Hepatocyte (in vitro differentiated cells): Measurements from ENCODE around the gene CATSPER4. TPM values are rescaled to one million over a fixed set of nuclear protein-coding genes. Genes with fewer than 3 reads are reported as not detected.

ENCODE experiments used
- DNase-seq: peaks from one replicate; pipeline ENCODE4 v3.0.0-alpha.2; 2016; ENCODE audit warnings: low spot score
- H2AFZ ChIP-seq: fragments of 200-600 bp; sonication (generic); 2 replicates; pipeline ENCODE4 v1.6.0; 2016; ENCODE audit warnings: antibody characterized with exemption, mild to moderate bottlenecking
- H3K27ac ChIP-seq: fragments of 200-600 bp; sonication (generic); 2 replicates; pipeline ENCODE4 v1.5.1; 2016; ENCODE audit warnings: mild to moderate bottlenecking
- H3K27me3 ChIP-seq: fragments of 200-600 bp; sonication (generic); 2 replicates; pipeline ENCODE4 v1.6.1; 2016
- H3K36me3 ChIP-seq: fragments of 200-600 bp; sonication (generic); replicated peaks from 2 replicates; pipeline ENCODE4 v1.5.1; 2016; ENCODE audit warnings: low read depth; ENCODE audit not compliant: insufficient read depth
- H3K4me1 ChIP-seq: fragments of 200-600 bp; sonication (generic); 2 replicates; pipeline ENCODE4 v1.5.1; 2016; ENCODE audit warnings: mild to moderate bottlenecking, moderate library complexity; ENCODE audit not compliant: insufficient read depth
- H3K4me2 ChIP-seq: fragments of 200-600 bp; sonication (generic); 2 replicates; pipeline ENCODE4 v1.6.0; 2016
- H3K4me3 ChIP-seq: fragments of 200-600 bp; sonication (generic); 2 replicates; pipeline ENCODE4 v1.5.1; 2016; ENCODE audit warnings: mild to moderate bottlenecking
- H3K79me2 ChIP-seq: fragments of 200-600 bp; sonication (generic); 2 replicates; pipeline ENCODE4 v1.6.0; 2017; ENCODE audit warnings: mild to moderate bottlenecking
- H3K9me2 ChIP-seq: fragments of 200-600 bp; sonication (generic); replicated peaks from 2 replicates; pipeline ENCODE4 v1.6.0; 2017; ENCODE audit warnings: mild to moderate bottlenecking; ENCODE audit not compliant: insufficient read depth
- H3K9me3 ChIP-seq: fragments of 200-600 bp; sonication (generic); 2 replicates; pipeline ENCODE4 v1.5.1; 2016; ENCODE audit warnings: low read depth, mild to moderate bottlenecking
- H4K20me1 ChIP-seq: fragments of 200-600 bp; sonication (generic); 2 replicates; pipeline ENCODE4 v1.6.0; 2016; ENCODE audit warnings: mild to moderate bottlenecking; ENCODE audit not compliant: insufficient read depth, poor library complexity, severe bottlenecking
- EZH2 ChIP-seq: fragments of 200-600 bp; sonication (generic); IDR thresholded peaks from 2 replicates; pipeline ENCODE4 v1.6.1; 2016; ENCODE audit warnings: antibody characterized with exemption, mild to moderate bottlenecking, borderline replicate concordance
- EZH2phosphoT487 ChIP-seq: fragments of 200-600 bp; sonication (generic); IDR thresholded peaks from one replicate; pipeline ENCODE4 v1.6.1; 2018; ENCODE audit warnings: antibody characterized with exemption, mild to moderate bottlenecking, low read depth, moderate library complexity; ENCODE audit not compliant: unreplicated experiment, severe bottlenecking
- WGBS: methylation state at CpG from one replicate; pipeline ENCODE4 v1.1.6; 2016; ENCODE audit warnings: low lambda C conversion rate; ENCODE audit errors: missing lambda C conversion rate; 5-methylcytosine and 5-hydroxymethylcytosine counted together
- polyA plus RNA-seq: library from polyadenylated mRNA; unstranded; fragments of >200 nt; fragmentation: Nextera tagmentation; extraction: Ambion mirVana; gene quantifications from 2 replicates; pipeline ENCODE4 v1.2.1, GENCODE V29; 2016
- total RNA-seq: library from RNA; depleted of rRNA; stranded (reverse); fragments of >200 nt; gene quantifications from 2 replicates; pipeline ENCODE4 v1.2.3, GENCODE V29; 2014
- TF ChIP-seq, protein P1 (sequence below): fragments of 200-600 bp; sonication (generic); IDR thresholded peaks from 2 replicates; pipeline ENCODE4 v1.5.1; 2016; ENCODE audit warnings: antibody characterized with exemption, mild to moderate bottlenecking; ENCODE audit not compliant: poor library complexity

CATSPER4 gene
- total and polyA plus RNA-seq, 2 experiments from 2014 or later: 0.07 TPM; not detected in 1

DNA sequence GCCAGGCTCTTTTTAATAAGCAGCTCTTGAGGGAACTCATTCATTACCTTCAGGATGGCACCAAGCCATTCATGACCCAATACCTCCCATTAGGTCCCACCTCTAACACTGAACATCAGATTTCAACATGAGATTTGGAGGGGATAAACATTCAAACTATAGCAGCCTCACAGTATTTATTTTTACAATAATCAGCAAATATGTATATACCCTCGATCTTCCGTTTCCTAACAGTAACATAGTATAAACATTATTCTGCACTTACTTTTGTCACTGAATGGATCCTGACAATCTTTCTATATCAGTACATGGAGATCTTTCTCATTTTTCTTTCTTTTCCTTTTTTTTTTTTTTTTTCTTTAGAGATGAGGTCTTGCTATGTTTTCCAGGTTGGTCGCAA lies 5.4 kb downstream of the CATSPER4 start:
- TF ChIP-seq, protein P1, sequence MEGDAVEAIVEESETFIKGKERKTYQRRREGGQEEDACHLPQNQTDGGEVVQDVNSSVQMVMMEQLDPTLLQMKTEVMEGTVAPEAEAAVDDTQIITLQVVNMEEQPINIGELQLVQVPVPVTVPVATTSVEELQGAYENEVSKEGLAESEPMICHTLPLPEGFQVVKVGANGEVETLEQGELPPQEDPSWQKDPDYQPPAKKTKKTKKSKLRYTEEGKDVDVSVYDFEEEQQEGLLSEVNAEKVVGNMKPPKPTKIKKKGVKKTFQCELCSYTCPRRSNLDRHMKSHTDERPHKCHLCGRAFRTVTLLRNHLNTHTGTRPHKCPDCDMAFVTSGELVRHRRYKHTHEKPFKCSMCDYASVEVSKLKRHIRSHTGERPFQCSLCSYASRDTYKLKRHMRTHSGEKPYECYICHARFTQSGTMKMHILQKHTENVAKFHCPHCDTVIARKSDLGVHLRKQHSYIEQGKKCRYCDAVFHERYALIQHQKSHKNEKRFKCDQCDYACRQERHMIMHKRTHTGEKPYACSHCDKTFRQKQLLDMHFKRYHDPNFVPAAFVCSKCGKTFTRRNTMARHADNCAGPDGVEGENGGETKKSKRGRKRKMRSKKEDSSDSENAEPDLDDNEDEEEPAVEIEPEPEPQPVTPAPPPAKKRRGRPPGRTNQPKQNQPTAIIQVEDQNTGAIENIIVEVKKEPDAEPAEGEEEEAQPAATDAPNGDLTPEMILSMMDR: no peak
- no peak for TF ChIP-seq EZH2phosphoT487
- no peak for TF ChIP-seq EZH2
- no peak overlapping the region for H2AFZ ChIP-seq
- H3K27ac ChIP-seq: no peak overlapping the region
- no peaks in the 10 kb centered on the region for H4K20me1 ChIP-seq
- 91% methylated on average over 3 of the region's 3 CpGs for WGBS
- H3K27me3 ChIP-seq: no peaks in the 10 kb centered on the region
- no peaks in the 10 kb centered on the region for H3K9me3 ChIP-seq
- H3K9me2 ChIP-seq: no peaks in the 10 kb centered on the region
- H3K4me1 ChIP-seq: no peaks in the 10 kb centered on the region
- H3K4me2 ChIP-seq: no peak overlapping the region
- no peak for DNase-seq
- no peaks in the 10 kb centered on the region for H3K79me2 ChIP-seq
- H3K4me3 ChIP-seq: no peak overlapping the region
- no peaks in the 10 kb centered on the region for H3K36me3 ChIP-seq

DNA sequence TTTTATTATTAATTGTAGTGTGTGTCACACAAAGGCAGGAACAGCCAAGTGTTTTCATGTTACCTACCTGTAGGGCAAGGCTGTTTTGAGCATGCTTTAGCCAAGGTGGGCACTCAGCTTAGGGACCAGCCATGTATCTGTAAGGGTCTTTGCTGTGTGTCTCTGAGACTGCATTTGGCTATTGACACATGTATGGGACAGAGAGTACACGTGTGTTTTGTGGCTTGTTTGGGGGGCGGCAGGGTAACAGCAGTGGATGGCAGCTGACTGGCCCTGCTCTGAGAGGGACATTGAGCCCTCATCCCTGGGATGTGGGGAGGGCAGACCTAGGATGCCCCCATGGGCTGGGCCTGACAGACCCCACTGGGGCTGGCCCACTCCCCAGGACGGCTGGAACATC lies 6.9 kb downstream of the CATSPER4 start:
- no peak overlapping the region for H3K4me2 ChIP-seq
- DNase-seq: no peak
- no peaks in the 10 kb centered on the region for H3K4me1 ChIP-seq
- no peaks in the 10 kb centered on the region for H3K9me2 ChIP-seq
- no peaks in the 10 kb centered on the region for H3K36me3 ChIP-seq
- no peak overlapping the region for H2AFZ ChIP-seq
- no peak overlapping the region for H3K4me3 ChIP-seq
- no peaks in the 10 kb centered on the region for H4K20me1 ChIP-seq
- no peak overlapping the region for H3K27ac ChIP-seq
- TF ChIP-seq EZH2phosphoT487 (no peak), EZH2 (no peak)
- TF ChIP-seq, protein P1: no peak
- no peaks in the 10 kb centered on the region for H3K27me3 ChIP-seq
- H3K9me3 ChIP-seq: no peaks in the 10 kb centered on the region
- 90% methylated on average over 3 of the region's 3 CpGs for WGBS
- H3K79me2 ChIP-seq: no peaks in the 10 kb centered on the region

DNA sequence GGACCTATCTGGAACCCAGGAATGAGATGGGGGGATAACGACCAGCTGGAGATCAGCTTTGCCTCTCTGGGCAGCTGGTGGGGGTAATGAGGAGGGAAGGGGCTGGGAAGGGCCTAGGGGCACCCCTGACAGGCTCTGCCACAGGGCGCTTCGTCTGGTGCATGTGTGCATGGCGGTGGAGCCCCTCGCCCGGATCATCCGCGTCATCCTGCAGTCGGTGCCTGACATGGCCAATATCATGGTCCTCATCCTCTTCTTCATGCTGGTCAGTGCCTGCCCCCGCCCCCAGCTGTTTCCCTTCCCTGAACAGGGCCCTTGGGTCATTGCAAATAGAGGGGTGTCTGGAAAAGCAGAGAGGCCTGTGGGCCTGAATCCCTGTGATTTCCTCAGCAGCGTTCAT lies 7.4 kb downstream of the CATSPER4 start:
- no peak for DNase-seq
- no peaks in the 10 kb centered on the region for H3K9me3 ChIP-seq
- H3K9me2 ChIP-seq: no peaks in the 10 kb centered on the region
- no peaks in the 10 kb centered on the region for H3K79me2 ChIP-seq
- no peak overlapping the region for H3K4me2 ChIP-seq
- TF ChIP-seq, protein P1: no peak
- TF ChIP-seq EZH2 (no peak), EZH2phosphoT487 (no peak)
- 81% methylated on average over 7 of the region's 11 CpGs for WGBS
- H3K4me3 ChIP-seq: no peak overlapping the region
- H3K27me3 ChIP-seq: no peaks in the 10 kb centered on the region
- no peak overlapping the region for H2AFZ ChIP-seq
- no peaks in the 10 kb centered on the region for H3K36me3 ChIP-seq
- no peak overlapping the region for H3K27ac ChIP-seq
- no peaks in the 10 kb centered on the region for H3K4me1 ChIP-seq
- no peaks in the 10 kb centered on the region for H4K20me1 ChIP-seq

DNA sequence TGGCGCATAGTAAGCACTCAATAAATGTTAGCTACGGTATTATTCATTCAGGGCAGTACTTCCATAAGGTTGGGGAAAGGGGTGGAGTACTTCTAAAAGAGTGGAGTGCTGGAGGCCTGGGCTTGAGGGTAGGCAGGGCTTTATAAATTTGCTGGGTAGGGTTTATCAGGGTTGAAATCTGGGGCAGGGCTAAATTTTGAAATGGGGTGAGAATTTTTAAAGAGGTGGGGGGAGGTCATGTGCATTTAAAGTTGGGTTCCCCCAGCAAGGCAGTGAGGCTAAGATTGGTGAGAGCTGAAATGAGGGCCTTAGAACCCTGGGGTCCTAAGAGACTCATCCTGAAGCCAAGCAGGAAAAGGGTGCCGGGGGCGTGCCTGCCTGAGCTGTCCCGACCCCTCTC lies 10.0 kb downstream of the CATSPER4 start:
- no peak overlapping the region for H2AFZ ChIP-seq
- no peak overlapping the region for H3K27ac ChIP-seq
- no peaks in the 10 kb centered on the region for H4K20me1 ChIP-seq
- 92% methylated on average over 5 of the region's 5 CpGs for WGBS
- peaks cover 3% of the 10 kb centered on the region for H3K27me3 ChIP-seq
- no peaks in the 10 kb centered on the region for H3K36me3 ChIP-seq
- DNase-seq: no peak
- H3K79me2 ChIP-seq: no peaks in the 10 kb centered on the region
- H3K4me2 ChIP-seq: no peak overlapping the region
- no peaks in the 10 kb centered on the region for H3K9me3 ChIP-seq
- H3K9me2 ChIP-seq: no peaks in the 10 kb centered on the region
- TF ChIP-seq, protein P1: no peak
- TF ChIP-seq EZH2 (no peak), EZH2phosphoT487 (no peak)
- no peak overlapping the region for H3K4me3 ChIP-seq
- H3K4me1 ChIP-seq: no peaks in the 10 kb centered on the region
